H9 (cell line): Measurements from ENCODE around the gene PARP12. TPM values are rescaled to one million over a fixed set of nuclear protein-coding genes. Genes with fewer than 3 reads are reported as not detected.

Experiments used
- DNase-seq: peaks from one replicate; pipeline ENCODE4 v3.0.0-alpha.2; 2017
- H2AFZ ChIP-seq: one replicate; pipeline ENCODE4 v1.6.1; 2013; ENCODE audit warnings: mild to moderate bottlenecking, low read length, control low read depth, moderate library complexity
- H2AK5ac ChIP-seq: 2 replicates; pipeline ENCODE4 v1.6.1; 2013; ENCODE audit warnings: low read length, control low read depth, mixed read lengths; ENCODE audit not compliant: insufficient read length
- H2BK120ac ChIP-seq: one replicate; pipeline ENCODE4 v1.6.1; 2013; ENCODE audit warnings: low read depth, mild to moderate bottlenecking, low read length, control low read depth, inconsistent platforms; ENCODE audit not compliant: poor library complexity, severe bottlenecking
- H2BK12ac ChIP-seq: 2 replicates; pipeline ENCODE4 v1.6.1; 2013; ENCODE audit warnings: low read length, control low read depth, mixed read lengths, low read depth; ENCODE audit not compliant: insufficient read length
- H2BK15ac ChIP-seq: 2 replicates; pipeline ENCODE4 v1.6.1; 2013; ENCODE audit warnings: low read depth, low read length, control low read depth
- H2BK20ac ChIP-seq: one replicate; pipeline ENCODE4 v1.6.1; 2013; ENCODE audit warnings: low read depth, mild to moderate bottlenecking, low read length, control low read depth, inconsistent platforms; ENCODE audit not compliant: poor library complexity, severe bottlenecking
- H2BK5ac ChIP-seq: 2 replicates; pipeline ENCODE4 v1.6.1; 2013; ENCODE audit warnings: low read length, control low read depth, mixed read lengths; ENCODE audit not compliant: insufficient read length
- H3K14ac ChIP-seq: 2 replicates; pipeline ENCODE4 v1.6.1; 2013; ENCODE audit warnings: low read length, control low read depth; ENCODE audit not compliant: insufficient read depth
- H3K18ac ChIP-seq: 2 replicates; pipeline ENCODE4 v1.6.1; 2013; ENCODE audit warnings: low read depth, mild to moderate bottlenecking, mixed read lengths, low read length, control low read depth; ENCODE audit not compliant: insufficient read length
- H3K23ac ChIP-seq: 2 replicates; pipeline ENCODE4 v1.6.1; 2013; ENCODE audit warnings: low read length, control low read depth, mixed read lengths, low read depth; ENCODE audit not compliant: insufficient read length
- H3K23me2 ChIP-seq: 2 replicates; pipeline ENCODE4 v1.6.1; 2013; ENCODE audit warnings: low read depth, mild to moderate bottlenecking, mixed read lengths, low read length, control low read depth; ENCODE audit not compliant: insufficient read length, poor library complexity, severe bottlenecking
- H3K27ac ChIP-seq: 2 replicates; pipeline ENCODE4 v1.5.1; 2013; ENCODE audit warnings: low read length, control low read depth, mixed read lengths, low read depth; ENCODE audit not compliant: insufficient read length
- H3K27me3 ChIP-seq: 2 replicates; pipeline ENCODE4 v1.6.1; 2013; ENCODE audit warnings: low read length, control low read depth, inconsistent platforms; ENCODE audit not compliant: insufficient read depth
- H3K4ac ChIP-seq: 2 replicates; pipeline ENCODE4 v1.6.1; 2013; ENCODE audit warnings: low read depth, mild to moderate bottlenecking, control low read depth, inconsistent platforms, low read length, moderate library complexity
- H3K4me1 ChIP-seq: 2 replicates; pipeline ENCODE4 v1.6.1; 2013; ENCODE audit warnings: low read length, control low read depth, inconsistent platforms; ENCODE audit not compliant: insufficient read depth
- H3K4me2 ChIP-seq: 2 replicates; pipeline ENCODE4 v1.6.1; 2013; ENCODE audit warnings: low read length, control low read depth, mixed read lengths; ENCODE audit not compliant: insufficient read length, insufficient read depth
- H3K56ac ChIP-seq: 2 replicates; pipeline ENCODE4 v1.6.1; 2013; ENCODE audit warnings: low read depth, mild to moderate bottlenecking, mixed read lengths, low read length, control low read depth; ENCODE audit not compliant: insufficient read length
- H3K79me1 ChIP-seq: 2 replicates; pipeline ENCODE4 v1.6.1; 2013; ENCODE audit warnings: low read depth, mild to moderate bottlenecking, moderate library complexity, low read length, control low read depth, inconsistent platforms; ENCODE audit not compliant: insufficient read depth, poor library complexity, severe bottlenecking
- H3K79me2 ChIP-seq: 2 replicates; pipeline ENCODE4 v1.6.1; 2013; ENCODE audit warnings: low read length, control low read depth, inconsistent platforms; ENCODE audit not compliant: insufficient read depth
- H3K9ac ChIP-seq: 2 replicates; pipeline ENCODE4 v1.6.1; 2013; ENCODE audit warnings: low read length, control low read depth, mixed read lengths; ENCODE audit not compliant: insufficient read length; ENCODE audit errors: extremely low read depth
- H3K9me3 ChIP-seq: one replicate; pipeline ENCODE4 v1.6.1; 2013; ENCODE audit warnings: low read depth, low read length, inconsistent platforms; ENCODE audit not compliant: control insufficient read depth
- H3T11ph ChIP-seq: one replicate; pipeline ENCODE4 v1.6.1; 2013; ENCODE audit warnings: mild to moderate bottlenecking, low read length, control low read depth, inconsistent platforms
- H4K20me1 ChIP-seq: one replicate; pipeline ENCODE4 v1.6.1; 2013; ENCODE audit not compliant: control insufficient read depth, insufficient read length, insufficient read depth
- H4K5ac ChIP-seq: 2 replicates; pipeline ENCODE4 v1.6.1; 2013; ENCODE audit warnings: low read depth, mild to moderate bottlenecking, mixed read lengths, low read length, control low read depth; ENCODE audit not compliant: insufficient read length
- H4K8ac ChIP-seq: replicated peaks from 2 replicates; pipeline ENCODE4 v1.6.1; 2013; ENCODE audit warnings: low read length, control low read depth, mixed read lengths, low read depth; ENCODE audit not compliant: insufficient read length
- H4K91ac ChIP-seq: 2 replicates; pipeline ENCODE4 v1.6.1; 2013; ENCODE audit warnings: low read depth, mild to moderate bottlenecking, moderate library complexity, mixed read lengths, low read length, control low read depth; ENCODE audit not compliant: insufficient read length
- H3K27ac Mint-ChIP-seq, 3 experiments: 2 replicates in 2 of 3; 3 replicates in 1 of 3; pipeline ENCODE4 v1.8.0; 2020 to 2021; ENCODE audit warnings: mixed read lengths in 3 of 3, mild to moderate bottlenecking in 1 of 3, moderate library complexity in 1 of 3
- H3K27me3 Mint-ChIP-seq: 2 replicates; pipeline ENCODE4 v1.8.0; 2021; ENCODE audit warnings: low read depth, mild to moderate bottlenecking, moderate library complexity, mixed read lengths
- H3K36me3 Mint-ChIP-seq, 3 experiments: 2 replicates in 2 of 3; 3 replicates in 1 of 3; pipeline ENCODE4 v1.8.0; 2020 to 2021; ENCODE audit warnings: low read depth in 3 of 3, mixed read lengths in 3 of 3; ENCODE audit not compliant: insufficient read depth in 1 of 3
- H3K4me1 Mint-ChIP-seq, 2 experiments: 2 replicates each; pipeline ENCODE4 v1.8.0; 2020; ENCODE audit warnings: mixed read lengths in 2 of 2
- H3K4me3 Mint-ChIP-seq, 2 experiments: 2 replicates in 1 of 2; 3 replicates in 1 of 2; pipeline ENCODE4 v1.8.0; 2020 to 2021; ENCODE audit warnings: mild to moderate bottlenecking in 2 of 2, mixed read lengths in 2 of 2, moderate library complexity in 1 of 2
- H3K9me3 Mint-ChIP-seq, 2 experiments: 2 replicates in 1 of 2; 3 replicates in 1 of 2; pipeline ENCODE4 v1.8.0; 2020; ENCODE audit warnings: mild to moderate bottlenecking in 2 of 2, mixed read lengths in 2 of 2, moderate library complexity in 1 of 2
- WGBS: extraction: QIAGEN DNeasy Blood & Tissue Kit; methylation state at CpG from one replicate; pipeline ENCODE4 v1.1.7; 2013; ENCODE audit warnings: missing lambda C conversion rate, low lambda C conversion rate, mixed read lengths; ENCODE audit not compliant: insufficient read length; ENCODE audit errors: extremely low coverage; 5-methylcytosine and 5-hydroxymethylcytosine counted together
- total RNA-seq: library from RNA; stranded (reverse); gene quantifications from 2 replicates; pipeline ENCODE4 v1.2.1, GENCODE V29; 2021
- TF ChIP-seq, protein P1 (sequence below): fragments of 200-600 bp; sonication (generic); conservative IDR thresholded peaks from 3 replicates; pipeline ENCODE4 v1.8.0; 2021; ENCODE audit warnings: antibody characterized with exemption, mild to moderate bottlenecking

Gene PARP12
- total RNA-seq, 1 experiment from 2014 or later = 11.8 TPM

DNA sequence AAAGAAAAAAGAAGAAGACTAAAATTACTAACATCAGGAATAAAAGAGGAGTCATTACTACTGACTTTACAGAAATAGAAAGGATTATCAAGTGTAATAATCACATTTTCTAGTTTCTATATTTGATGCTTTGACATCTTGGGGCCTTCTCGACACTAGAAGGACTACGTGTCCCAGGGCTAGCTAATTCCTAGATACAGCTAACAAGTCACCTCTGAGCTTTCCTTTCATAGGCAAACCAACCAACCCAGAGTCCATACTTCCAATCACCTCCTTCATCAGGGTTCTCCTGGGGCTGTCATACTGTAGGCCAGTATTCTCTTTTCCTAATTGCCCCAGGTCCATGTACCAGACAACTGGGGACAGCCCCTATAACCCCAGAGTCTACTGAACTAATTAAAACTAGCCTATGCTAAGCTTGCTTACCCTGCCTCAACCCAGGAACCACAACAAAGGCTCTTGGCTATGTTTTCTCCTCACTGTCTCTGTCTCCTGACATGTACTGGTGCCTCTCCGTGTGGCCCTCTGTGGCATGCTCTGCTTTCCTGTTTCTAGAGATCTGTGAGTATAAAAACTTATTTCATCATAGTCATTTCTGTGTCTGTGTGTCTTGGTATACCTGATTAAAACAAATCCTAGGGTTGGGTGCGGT, 6.7 kb upstream of the PARP12 start:
- no peak overlapping the region for H2BK5ac ChIP-seq
- no peaks in the 10 kb centered on the region for H3K27me3 ChIP-seq
- H2AFZ ChIP-seq = no peak overlapping the region
- H3K9me3 Mint-ChIP-seq = peaks cover 16 to 17% of the 10 kb centered on the region in 2 experiments
- H3K4me3 Mint-ChIP-seq = no peak overlapping the region
- no peak overlapping the region for H2BK15ac ChIP-seq
- no peak overlapping the region for H3K4ac ChIP-seq
- peaks cover 6% of the 10 kb centered on the region for H3K27me3 Mint-ChIP-seq
- no peaks in the 10 kb centered on the region for H3K79me1 ChIP-seq
- no CpG with 5 or more reads among the region's 4 CpGs for WGBS
- H2BK120ac ChIP-seq = no peak overlapping the region
- H3K23me2 ChIP-seq = no peaks in the 10 kb centered on the region
- H4K8ac ChIP-seq = no peak overlapping the region
- no peak overlapping the region for H3K18ac ChIP-seq
- no peak for DNase-seq
- H3K36me3 Mint-ChIP-seq = peaks cover 2 to 21% (median 7%) of the 10 kb centered on the region in 3 experiments; a peak in 5 of 7 replicates
- no peaks in the 10 kb centered on the region for H3K9me3 ChIP-seq
- no peak overlapping the region for H4K91ac ChIP-seq
- H3K27ac ChIP-seq = no peak overlapping the region
- no peak overlapping the region for H3K27ac Mint-ChIP-seq
- no peaks in the 10 kb centered on the region for H3K4me1 ChIP-seq
- H4K20me1 ChIP-seq = no peaks in the 10 kb centered on the region
- no peak overlapping the region for H3K9ac ChIP-seq
- H3T11ph ChIP-seq = no peak overlapping the region
- H3K79me2 ChIP-seq = no peaks in the 10 kb centered on the region
- no peak overlapping the region for H2AK5ac ChIP-seq
- H3K56ac ChIP-seq = no peak overlapping the region
- no peak overlapping the region for H3K23ac ChIP-seq
- H2BK20ac ChIP-seq = no peak overlapping the region
- 0 out of 4 replicates have a peak, but pooled peaks cover 0 to 3% of the 10 kb centered on the region in 2 experiments for H3K4me1 Mint-ChIP-seq
- no peak overlapping the region for H3K4me2 ChIP-seq
- H4K5ac ChIP-seq = no peak overlapping the region
- TF ChIP-seq, protein P1, sequence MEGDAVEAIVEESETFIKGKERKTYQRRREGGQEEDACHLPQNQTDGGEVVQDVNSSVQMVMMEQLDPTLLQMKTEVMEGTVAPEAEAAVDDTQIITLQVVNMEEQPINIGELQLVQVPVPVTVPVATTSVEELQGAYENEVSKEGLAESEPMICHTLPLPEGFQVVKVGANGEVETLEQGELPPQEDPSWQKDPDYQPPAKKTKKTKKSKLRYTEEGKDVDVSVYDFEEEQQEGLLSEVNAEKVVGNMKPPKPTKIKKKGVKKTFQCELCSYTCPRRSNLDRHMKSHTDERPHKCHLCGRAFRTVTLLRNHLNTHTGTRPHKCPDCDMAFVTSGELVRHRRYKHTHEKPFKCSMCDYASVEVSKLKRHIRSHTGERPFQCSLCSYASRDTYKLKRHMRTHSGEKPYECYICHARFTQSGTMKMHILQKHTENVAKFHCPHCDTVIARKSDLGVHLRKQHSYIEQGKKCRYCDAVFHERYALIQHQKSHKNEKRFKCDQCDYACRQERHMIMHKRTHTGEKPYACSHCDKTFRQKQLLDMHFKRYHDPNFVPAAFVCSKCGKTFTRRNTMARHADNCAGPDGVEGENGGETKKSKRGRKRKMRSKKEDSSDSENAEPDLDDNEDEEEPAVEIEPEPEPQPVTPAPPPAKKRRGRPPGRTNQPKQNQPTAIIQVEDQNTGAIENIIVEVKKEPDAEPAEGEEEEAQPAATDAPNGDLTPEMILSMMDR = no peak
- no peak overlapping the region for H3K14ac ChIP-seq
- H2BK12ac ChIP-seq = no peak overlapping the region
